HG02610 (cell line): ENCODE measurements around the gene GALNT14.
"Not testable (repeated sequence)": the region's sequence is repeated elsewhere in the genome, so short reads cannot be mapped to it uniquely, and the experiment has no call there.

ENCODE experiments used
- ATAC-seq: cut with Tn5 transposase; IDR thresholded peaks from one replicate; pipeline ENCODE4 v1.9.1; 2021; ENCODE audit warnings: mild to moderate bottlenecking, moderate library complexity; ENCODE audit not compliant: unreplicated experiment

Gene GALNT14

GRCh38 chr2:31138037-31138962 lies at the start of gene GALNT14:
GALNT14 (minus strand) TSS chr2:31138440; CDS start chr2:31138086, 354 bp downstream.
- no peak for ATAC-seq

GRCh38 chr2:31187166-31187565 lies 48.9 kb upstream of the GALNT14 start:
- ATAC-seq, result no peak

- ATAC-seq, result not testable (repeated sequence)
These were observed 45.7 kb upstream of the GALNT14 start for GRCh38 chr2:31183973-31184372.

GRCh38 chr2:31176742-31177141 lies 38.5 kb upstream of the GALNT14 start:
- ATAC-seq, result no peak

GRCh38 chr2:31171142-31171541 lies 32.9 kb upstream of the GALNT14 start:
- no peak for ATAC-seq

GRCh38 chr2:31170071-31170698 lies 31.9 kb upstream of the GALNT14 start:
- ATAC-seq, result peak; percentile 75

GRCh38 chr2:31168291-31168690 lies 30.1 kb upstream of the GALNT14 start:
- ATAC-seq, result no peak

GRCh38 chr2:31166925-31167324 lies 28.7 kb upstream of the GALNT14 start:
- ATAC-seq, result no peak

- ATAC-seq, result no peak
These were observed 24.8 kb upstream of the GALNT14 start for GRCh38 chr2:31163011-31163539.

- ATAC-seq, result no peak
These were observed 23.4 kb upstream of the GALNT14 start for GRCh38 chr2:31161637-31162036.

GRCh38 chr2:31151501-31151900 lies 13.3 kb upstream of the GALNT14 start:
- no peak for ATAC-seq

GRCh38 chr2:31150120-31150670 lies 12.0 kb upstream of the GALNT14 start:
- no peak for ATAC-seq

- no peak for ATAC-seq
These were observed 10.3 kb upstream of the GALNT14 start for GRCh38 chr2:31148514-31148913.

GRCh38 chr2:31147645-31148044 lies 9.4 kb upstream of the GALNT14 start:
- no peak for ATAC-seq

- ATAC-seq, result no peak
These were observed 3.9 kb upstream of the GALNT14 start for GRCh38 chr2:31142110-31142509.

- ATAC-seq, result no peak
These were observed 3.3 kb upstream of the GALNT14 start for GRCh38 chr2:31141443-31142085.

GRCh38 chr2:31140151-31140550 lies 1.9 kb upstream of the GALNT14 start:
- ATAC-seq, result no peak

GRCh38 chr2:31139671-31140070 lies 1.4 kb upstream of the GALNT14 start:
- no peak for ATAC-seq

GRCh38 chr2:31137211-31138036 lies 816 bp downstream of the GALNT14 start:
- no peak for ATAC-seq

- ATAC-seq, result no peak
These were observed 1.5 kb downstream of the GALNT14 start for GRCh38 chr2:31136732-31137131.
